DND-41 (cell line): ENCODE results near the gene DEK.

ENCODE experiments used
- CTCF ChIP-seq: IDR thresholded peaks from 2 replicates; pipeline ENCODE4 v1.5.1; 2012; ENCODE audit warnings: borderline replicate concordance, low read length, moderate library complexity, mild to moderate bottlenecking; ENCODE audit not compliant: poor library complexity, severe bottlenecking; ENCODE audit errors: extremely low read depth
- EZH2 ChIP-seq: IDR thresholded peaks from 3 replicates; pipeline ENCODE4 v1.6.1; 2012; ENCODE audit warnings: borderline replicate concordance, low read depth, mild to moderate bottlenecking, moderate library complexity, low read length, inconsistent platforms; ENCODE audit not compliant: severe bottlenecking

GRCh38 chr6:18204691-18205090 lies 59.6 kb downstream of the DEK start:
- TF ChIP-seq EZH2: no peak
- TF ChIP-seq CTCF: no peak
